22Rv1 (cell line): ENCODE results near the gene TMEM131.

Source experiments
- H3K27ac ChIP-seq: fragments of 450-650 bp; 2 replicates; pipeline ENCODE4 v1.5.1; 2017
- CTCF ChIP-seq: fragments of 450-650 bp; IDR thresholded peaks from 2 replicates; pipeline ENCODE4 v1.5.1; 2017; ENCODE audit warnings: mild to moderate bottlenecking
- ZFX ChIP-seq: fragments of 450-650 bp; IDR thresholded peaks from 2 replicates; pipeline ENCODE4 v1.6.1; 2017; ENCODE audit warnings: antibody characterized with exemption, borderline replicate concordance

TMEM131 gene

GRCh38 chr2:97716695-97717612, 278.8 kb downstream of the TMEM131 start:
- TF ChIP-seq ZFX (no peak), CTCF (no peak)
- no peak overlapping the region for H3K27ac ChIP-seq

- H3K27ac ChIP-seq, result no peak overlapping the region
- TF ChIP-seq ZFX (no peak), CTCF (no peak)
Measured at GRCh38 chr2:97715951-97716694, 279.6 kb downstream of the TMEM131 start.

GRCh38 chr2:97714950-97715652, 280.6 kb downstream of the TMEM131 start:
- no peak for TF ChIP-seq ZFX
- no peak for TF ChIP-seq CTCF
- no peak overlapping the region for H3K27ac ChIP-seq

GRCh38 chr2:97714084-97714949, 281.4 kb downstream of the TMEM131 start:
- H3K27ac ChIP-seq, result no peak overlapping the region
- no peak for TF ChIP-seq ZFX
- no peak for TF ChIP-seq CTCF

- no peak within 1 kb of the TSS for H3K27ac ChIP-seq
- TF ChIP-seq CTCF (no peak), ZFX (no peak)
Measured at GRCh38 chr2:97713296-97714083, 282.3 kb downstream of the TMEM131 start, which contains the start of gene ZAP70. ZAP70 (plus strand) TSS chr2:97713576; CDS start chr2:97724037, 10,461 bp downstream.
